Uterus (tissue), 4 donors: ENCODE results near the gene ZNF219. TPM values are rescaled to one million over a fixed set of nuclear protein-coding genes. Genes with fewer than 3 reads are reported as not detected.

Experiments used
- DNase-seq, 2 donors: peaks; one replicate each; pipeline ENCODE4 v3.0.0-alpha.2; 2019 to 2020
- H3K27ac ChIP-seq, 2 donors: fragments of 200-600 bp; sonication (generic); 1 replicate in 1 of 2; 2 replicates in 1 of 2; pipeline ENCODE4 v1.5.1; 2016 to 2018
- H3K27me3 ChIP-seq, 2 donors: fragments of 200-600 bp; sonication (generic); one replicate each; pipeline ENCODE4 v1.5.1; 2018 to 2019; ENCODE audit warnings: control low read depth in 1 of 2
- H3K36me3 ChIP-seq, 2 donors: fragments of 200-600 bp; sonication (generic); one replicate each; pipeline ENCODE4 v1.5.1; 2019; ENCODE audit warnings: control low read depth in 1 of 2
- H3K4me1 ChIP-seq, 2 donors: fragments of 200-600 bp; sonication (generic); one replicate each; pipeline ENCODE4 v1.5.1; 2018 to 2019; ENCODE audit warnings: control low read depth in 1 of 2
- H3K4me3 ChIP-seq, 2 donors: fragments of 200-600 bp; sonication (generic); 1 replicate in 1 of 2; 2 replicates in 1 of 2; pipeline ENCODE4 v1.5.1; 2018 to 2019; ENCODE audit warnings: mild to moderate bottlenecking in 1 of 2
- H3K9me3 ChIP-seq, 2 donors: fragments of 200-600 bp; sonication (generic); one replicate each; pipeline ENCODE4 v1.5.1; 2019; ENCODE audit warnings: control low read depth in 1 of 2
- CTCF ChIP-seq, 4 experiments: fragments of 200-600 bp in 2 of 4; fragments of 450-650 bp in 2 of 4; sonication (generic) in 2 of 4; IDR thresholded peaks; one replicate each; pipeline ENCODE4 v1.5.1; 2016 to 2019; ENCODE audit warnings: antibody characterized with exemption in 4 of 4, mild to moderate bottlenecking in 2 of 4, moderate library complexity in 1 of 4
- POLR2A ChIP-seq, 2 donors: fragments of 450-650 bp; IDR thresholded peaks; one replicate each; pipeline ENCODE4 v1.6.1; 2016; ENCODE audit warnings: antibody characterized with exemption in 2 of 2, mild to moderate bottlenecking in 1 of 2, moderate library complexity in 1 of 2
- intact Hi-C: fragments of 100-400 bp; cut with DNase I; formaldehyde crosslinking; loops from one replicate; pipeline ENCODE4 v1.15.1; 2023; ENCODE audit warnings: low total_unique reads
- total RNA-seq, 4 donors: library from RNA; depleted of rRNA in 3 of 4; stranded (reverse); fragments of >200 nt in 3 of 4; gene quantifications; one replicate each; pipeline versions ENCODE4 v1.1.0 to v1.2.4, GENCODE V29; 2014 to 2023
- donor health status: DM: yes; HTN: yes; CAD: no.

The ZNF219 gene
- total RNA-seq, 4 donors from 2014 or later, result 7.4 to 56.8 (median 15.9) TPM

GRCh38 chr14:21054123-21054767 is 44.2 kb downstream of the ZNF219 start:
- H3K27ac ChIP-seq, result no peak overlapping the region
- TF ChIP-seq CTCF (IDR thresholded peaks at IDR 0.05), result no peak
- H3K36me3 ChIP-seq, result no peaks in the 10 kb centered on the region
- H3K4me1 ChIP-seq, result no peaks in the 10 kb centered on the region
- intact Hi-C loops, result no loop called here
- H3K4me3 ChIP-seq, result no peak overlapping the region
- no peak for DNase-seq
- H3K27me3 ChIP-seq, result no peaks in the 10 kb centered on the region
- no peaks in the 10 kb centered on the region for H3K9me3 ChIP-seq

GRCh38 chr14:21053184-21054122 is 45.0 kb downstream of the ZNF219 start:
- no peak for TF ChIP-seq POLR2A (IDR thresholded peaks at IDR 0.05)
- no peak for TF ChIP-seq CTCF (IDR thresholded peaks at IDR 0.05)
- H3K4me1 ChIP-seq, result no peaks in the 10 kb centered on the region
- H3K9me3 ChIP-seq, result no peaks in the 10 kb centered on the region
- DNase-seq, result no peak
- intact Hi-C loops, result no loop called here
- H3K4me3 ChIP-seq, result no peak overlapping the region
- H3K27me3 ChIP-seq, result no peaks in the 10 kb centered on the region
- H3K36me3 ChIP-seq, result no peaks in the 10 kb centered on the region
- H3K27ac ChIP-seq, result no peak overlapping the region

GRCh38 chr14:21050597-21050996 is 47.9 kb downstream of the ZNF219 start:
- intact Hi-C loops, result no loop called here
- Histone ChIP-seq H3K36me3 (no peaks in the 10 kb centered on the region), H3K27me3 (no peaks in the 10 kb centered on the region), H3K27ac (no peak overlapping the region), H3K4me3 (no peak overlapping the region), H3K4me1 (no peaks in the 10 kb centered on the region), H3K9me3 (no peaks in the 10 kb centered on the region)
- TF ChIP-seq CTCF (IDR thresholded peaks at IDR 0.05) (no peak), POLR2A (IDR thresholded peaks at IDR 0.05) (no peak)
- DNase-seq, result no peak

- H3K4me1 ChIP-seq, result no peaks in the 10 kb centered on the region
- no peak for TF ChIP-seq CTCF (IDR thresholded peaks at IDR 0.05)
- TF ChIP-seq POLR2A (IDR thresholded peaks at IDR 0.05), result no peak
- no peaks in the 10 kb centered on the region for H3K27me3 ChIP-seq
- no peak for DNase-seq
- intact Hi-C loops, result no loop called here
- H3K36me3 ChIP-seq, result no peaks in the 10 kb centered on the region
- H3K4me3 ChIP-seq, result no peak overlapping the region
- H3K9me3 ChIP-seq, result no peaks in the 10 kb centered on the region
- H3K27ac ChIP-seq, result no peak overlapping the region
These were observed 49.2 kb downstream of the ZNF219 start for GRCh38 chr14:21049271-21049673.

GRCh38 chr14:21048638-21049037 is 49.8 kb downstream of the ZNF219 start:
- Histone ChIP-seq H3K4me1 (no peaks in the 10 kb centered on the region), H3K36me3 (no peaks in the 10 kb centered on the region), H3K4me3 (no peak overlapping the region), H3K27me3 (no peaks in the 10 kb centered on the region), H3K27ac (no peak overlapping the region), H3K9me3 (no peaks in the 10 kb centered on the region)
- no peak for DNase-seq
- TF ChIP-seq CTCF (IDR thresholded peaks at IDR 0.05) (no peak), POLR2A (IDR thresholded peaks at IDR 0.05) (no peak)
- intact Hi-C loops, result no loop called here
